NB4 (cell line): ENCODE results near the gene NSD1.

Source experiments
- CTCF ChIP-seq: IDR thresholded peaks from one replicate; pipeline ENCODE4 v1.5.1; 2012; ENCODE audit warnings: low read depth, low read length
- POLR2A ChIP-seq: IDR thresholded peaks from 2 replicates; pipeline ENCODE4 v1.6.1; 2011; ENCODE audit warnings: mild to moderate bottlenecking; ENCODE audit not compliant: insufficient read length; ENCODE audit errors: extremely low read depth

- no peak for TF ChIP-seq CTCF
- no peak for TF ChIP-seq POLR2A
These were observed 65.2 kb downstream of the NSD1 start for GRCh38 chr5:177198738-177199137.
